ENCODE results near the gene GORASP1.

Gene GORASP1

DNA sequence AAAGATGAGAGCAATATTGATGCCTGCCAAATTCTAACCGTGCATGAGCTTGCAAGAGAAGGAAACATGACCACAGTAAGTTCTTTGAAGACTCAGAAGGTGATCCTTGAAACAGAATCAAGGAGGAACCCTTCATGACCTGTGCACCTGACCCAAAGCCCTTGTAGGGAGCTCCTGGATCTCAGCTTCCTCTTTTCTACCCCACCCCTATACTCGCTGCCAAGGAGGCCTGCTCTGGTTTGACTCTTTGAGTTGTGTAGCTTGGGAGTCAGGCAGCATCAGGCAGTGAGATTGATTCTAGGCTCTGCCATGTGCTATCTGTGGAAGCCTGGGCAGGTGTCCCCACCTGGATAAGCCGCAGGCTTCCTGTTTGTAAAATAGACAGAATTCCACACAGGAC lies 10.7 kb upstream of the GORASP1 start:
- POLR2A ChIA-PET, result interaction anchor here (1.1 kb wide), 1 partner anchor 10 kb away, joined by 3 read pairs; the partner anchor contains the start of genes GORASP1 and TTC21A
- no peak overlapping the region for H3K27ac ChIP-seq (ENCODE audit: extremely low read depth, low read depth, low read length)

DNA sequence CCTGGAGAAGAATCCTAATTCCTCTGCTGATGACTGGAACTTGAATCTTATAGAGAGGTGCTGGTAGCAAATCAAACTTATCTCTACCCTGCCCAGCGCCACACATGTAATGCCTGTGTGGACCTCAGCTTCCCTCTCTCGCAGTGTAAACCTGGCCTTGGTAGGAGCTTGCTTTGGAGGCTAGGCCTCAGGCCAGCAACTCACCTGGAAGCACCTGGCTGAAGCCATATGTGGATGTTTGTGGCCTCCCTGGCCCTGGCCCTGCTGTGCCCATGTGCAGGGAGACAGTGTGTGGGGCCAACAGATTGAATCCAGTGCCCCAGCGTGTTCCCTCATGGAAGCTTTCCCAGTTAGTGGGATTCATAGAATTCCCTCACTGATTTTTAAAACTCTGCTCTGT lies 8.4 kb upstream of the GORASP1 start:
- POLR2A ChIA-PET, result no interaction called here
- Histone ChIP-seq H3K36me3 (ENCODE audit: control insufficient read depth in 2 of 2, insufficient read depth in 1 of 2, low read length in 2 of 2) (no peaks in the 10 kb centered on the region), H3K9me3 (ENCODE audit: control insufficient read depth, insufficient read depth, low read depth, low read length) (no peaks in the 10 kb centered on the region), H3K4me1 (ENCODE audit: control insufficient read depth, insufficient read depth, low read length) (no peaks in the 10 kb centered on the region), H3K4me3 (ENCODE audit: low read depth, low read length) (no peak overlapping the region), H3K27ac (ENCODE audit: extremely low read depth, low read depth, low read length) (no peak overlapping the region)
- TF ChIP-seq ZNF561 (tag by site-specific recombination; IDR thresholded peaks at IDR 0.05; ENCODE audit: borderline replicate concordance) (no peak), ZFP41 (tag by site-specific recombination; IDR thresholded peaks at IDR 0.05; ENCODE audit: borderline replicate concordance) (no peak), ZNF626 (tag by site-specific recombination; IDR thresholded peaks at IDR 0.05) (no peak), ZNF157 (tag by site-specific recombination; IDR thresholded peaks at IDR 0.05) (no peak), ZNF654 (tag by site-specific recombination; IDR thresholded peaks at IDR 0.05; ENCODE audit: low read depth) (no peak), ZFP3 (tag by site-specific recombination; IDR thresholded peaks at IDR 0.05; ENCODE audit: low read depth) (no peak), TRIM28 (IDR thresholded peaks at IDR 0.05; ENCODE audit: borderline replicate concordance, low read length) (no peak), ZNF112 (tag by site-specific recombination; IDR thresholded peaks at IDR 0.05) (no peak), MYNN (tag by site-specific recombination; IDR thresholded peaks at IDR 0.05; ENCODE audit: borderline replicate concordance) (no peak), ZFHX2 (tag by site-specific recombination; conservative IDR thresholded peaks at IDR 0.05) (no peak), ZNF501 (tag by site-specific recombination; IDR thresholded peaks at IDR 0.05) (no peak), ZNF629 (tag by site-specific recombination; IDR thresholded peaks at IDR 0.05) (no peak), KLF1 (tag by site-specific recombination; IDR thresholded peaks at IDR 0.05) (no peak), ZNF433 (tag by site-specific recombination; IDR thresholded peaks at IDR 0.05; ENCODE audit: low read depth) (no peak), ZBTB20 (tag by site-specific recombination; IDR thresholded peaks at IDR 0.05) (no peak), OSR2 (tag by site-specific recombination; IDR thresholded peaks at IDR 0.05) (no peak), ZBTB21 (tag by site-specific recombination; IDR thresholded peaks at IDR 0.05) (no peak)
- TF ChIP-seq, protein P1, sequence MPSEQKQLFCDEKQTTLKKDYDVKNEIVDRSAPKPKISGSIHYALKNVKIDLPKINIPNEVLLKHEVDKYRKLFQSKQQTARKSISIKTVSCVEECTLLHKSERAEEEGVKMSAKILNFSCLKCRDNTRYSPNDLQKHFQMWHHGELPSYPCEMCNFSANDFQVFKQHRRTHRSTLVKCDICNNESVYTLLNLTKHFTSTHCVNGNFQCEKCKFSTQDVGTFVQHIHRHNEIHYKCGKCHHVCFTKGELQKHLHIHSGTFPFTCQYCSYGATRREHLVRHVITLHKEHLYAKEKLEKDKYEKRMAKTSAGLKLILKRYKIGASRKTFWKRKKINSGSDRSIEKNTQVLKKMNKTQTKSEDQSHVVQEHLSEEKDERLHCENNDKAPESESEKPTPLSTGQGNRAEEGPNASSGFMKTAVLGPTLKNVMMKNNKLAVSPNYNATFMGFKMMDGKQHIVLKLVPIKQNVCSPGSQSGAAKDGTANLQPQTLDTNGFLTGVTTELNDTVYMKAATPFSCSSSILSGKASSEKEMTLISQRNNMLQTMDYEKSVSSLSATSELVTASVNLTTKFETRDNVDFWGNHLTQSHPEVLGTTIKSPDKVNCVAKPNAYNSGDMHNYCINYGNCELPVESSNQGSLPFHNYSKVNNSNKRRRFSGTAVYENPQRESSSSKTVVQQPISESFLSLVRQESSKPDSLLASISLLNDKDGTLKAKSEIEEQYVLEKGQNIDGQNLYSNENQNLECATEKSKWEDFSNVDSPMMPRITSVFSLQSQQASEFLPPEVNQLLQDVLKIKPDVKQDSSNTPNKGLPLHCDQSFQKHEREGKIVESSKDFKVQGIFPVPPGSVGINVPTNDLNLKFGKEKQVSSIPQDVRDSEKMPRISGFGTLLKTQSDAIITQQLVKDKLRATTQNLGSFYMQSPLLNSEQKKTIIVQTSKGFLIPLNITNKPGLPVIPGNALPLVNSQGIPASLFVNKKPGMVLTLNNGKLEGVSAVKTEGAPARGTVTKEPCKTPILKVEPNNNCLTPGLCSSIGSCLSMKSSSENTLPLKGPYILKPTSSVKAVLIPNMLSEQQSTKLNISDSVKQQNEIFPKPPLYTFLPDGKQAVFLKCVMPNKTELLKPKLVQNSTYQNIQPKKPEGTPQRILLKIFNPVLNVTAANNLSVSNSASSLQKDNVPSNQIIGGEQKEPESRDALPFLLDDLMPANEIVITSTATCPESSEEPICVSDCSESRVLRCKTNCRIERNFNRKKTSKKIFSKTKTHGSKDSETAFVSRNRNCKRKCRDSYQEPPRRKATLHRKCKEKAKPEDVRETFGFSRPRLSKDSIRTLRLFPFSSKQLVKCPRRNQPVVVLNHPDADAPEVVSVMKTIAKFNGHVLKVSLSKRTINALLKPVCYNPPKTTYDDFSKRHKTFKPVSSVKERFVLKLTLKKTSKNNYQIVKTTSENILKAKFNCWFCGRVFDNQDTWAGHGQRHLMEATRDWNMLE (tag by site-specific recombination; conservative IDR thresholded peaks at IDR 0.05; ENCODE audit: low read depth), result no peak
- CTCF ChIA-PET, result interaction anchor here (0.9 to 2.0 kb wide), 4 partner anchors 8 to 172 kb away, joined by 4 to 19 read pairs (median 4); partner anchors contain the start of genes GORASP1 and TTC21A

More for the DNA sequence above, 10.7 kb upstream of the GORASP1 start:
- no peak overlapping the region for H3K4me3 ChIP-seq (ENCODE audit: low read depth, low read length)
- TF ChIP-seq ZNF138 (tag by site-specific recombination; IDR thresholded peaks at IDR 0.05; ENCODE audit: borderline replicate concordance), result no peak
- TF ChIP-seq EGR2 (tag by site-specific recombination; IDR thresholded peaks at IDR 0.05; ENCODE audit: low read depth), result no peak
- CTCF ChIA-PET, result interaction anchor here (0.9 to 1.7 kb wide), 3 partner anchors 49 to 174 kb away, joined by 3 to 8 read pairs (median 5); no protein-coding TSS in a partner anchor
- no peaks in the 10 kb centered on the region for H3K9me3 ChIP-seq (ENCODE audit: control insufficient read depth, insufficient read depth, low read depth, low read length)
- no peaks in the 10 kb centered on the region for H3K4me1 ChIP-seq (ENCODE audit: control insufficient read depth, insufficient read depth, low read length)
- H3K36me3 ChIP-seq (ENCODE audit: control insufficient read depth in 2 of 2, insufficient read depth in 1 of 2, low read length in 2 of 2), result no peaks in the 10 kb centered on the region
